SU-DHL-6 (cell line): ENCODE results near the gene UNC119.

Source experiments
- H2AFZ ChIP-seq: fragments of 200-600 bp; sonication (generic); 2 replicates; pipeline ENCODE4 v1.6.1; 2014; ENCODE audit warnings: low read depth, mild to moderate bottlenecking, moderate library complexity, mixed read lengths, antibody characterized with exemption, low read length; ENCODE audit not compliant: severe bottlenecking
- H3F3A ChIP-seq: fragments of 200-600 bp; shearing (Covaris generic); 2 replicates; pipeline ENCODE4 v1.6.0; 2016; ENCODE audit warnings: antibody characterized with exemption, mild to moderate bottlenecking; ENCODE audit not compliant: insufficient read depth
- H3K27ac ChIP-seq: fragments of 200-600 bp; sonication (generic); 2 replicates; pipeline ENCODE4 v1.5.1; 2016; ENCODE audit warnings: low read depth, mild to moderate bottlenecking, low read length, moderate library complexity, mixed read lengths
- H3K27me3 ChIP-seq: fragments of 200-600 bp; sonication (generic), shearing (Covaris generic); 2 replicates; pipeline ENCODE4 v1.6.0; 2014; ENCODE audit warnings: mild to moderate bottlenecking, low read length
- H3K36me3 ChIP-seq: fragments of 200-600 bp; sonication (generic); 2 replicates; pipeline ENCODE4 v1.6.1; 2014; ENCODE audit warnings: mild to moderate bottlenecking, low read length, mixed read lengths
- H3K4me2 ChIP-seq: fragments of 300-600, 200-600 bp; shearing (Covaris generic), sonication (generic); 2 replicates; pipeline ENCODE4 v1.6.0; 2014; ENCODE audit warnings: low read length, low read depth, mild to moderate bottlenecking; ENCODE audit not compliant: poor library complexity, severe bottlenecking
- H3K4me3 ChIP-seq: fragments of 200-600 bp; sonication (generic); 2 replicates; pipeline ENCODE4 v1.5.1; 2014; ENCODE audit warnings: antibody characterized with exemption, low read length, mild to moderate bottlenecking, mixed read lengths; ENCODE audit not compliant: insufficient read depth, poor library complexity, severe bottlenecking
- H3K79me2 ChIP-seq: fragments of 200-600 bp; sonication (generic); 2 replicates; pipeline ENCODE4 v1.6.1; 2014; ENCODE audit warnings: mild to moderate bottlenecking, low read length, moderate library complexity; ENCODE audit not compliant: insufficient read depth
- H3K9ac ChIP-seq: fragments of 200-600 bp; sonication (generic); 2 replicates; pipeline ENCODE4 v1.7.0; 2014; ENCODE audit warnings: mild to moderate bottlenecking, low read length
- H3K9me2 ChIP-seq: fragments of 200-600 bp; sonication (generic); replicated peaks from 2 replicates; pipeline ENCODE4 v1.6.1; 2014; ENCODE audit warnings: low read length; ENCODE audit not compliant: insufficient read depth
- H3K9me3 ChIP-seq: fragments of 200-600 bp; sonication (generic); 2 replicates; pipeline ENCODE4 v1.6.1; 2014; ENCODE audit warnings: low read length, mixed read lengths; ENCODE audit not compliant: insufficient read depth
- H4K20me1 ChIP-seq: fragments of 200-600 bp; sonication (generic); 2 replicates; pipeline ENCODE4 v1.6.1; 2014; ENCODE audit warnings: low read depth, mild to moderate bottlenecking, antibody characterized with exemption, low read length, moderate library complexity, mixed read lengths
- EZH2phosphoT487 ChIP-seq: fragments of 200-600 bp; sonication (generic), shearing (Covaris generic); conservative IDR thresholded peaks from 2 replicates; pipeline ENCODE4 v1.6.1; 2018; ENCODE audit warnings: mild to moderate bottlenecking, antibody characterized with exemption, low read length, moderate library complexity, mixed read lengths
- TF ChIP-seq, protein P1 (sequence below): fragments of 200-600 bp; sonication (generic); IDR thresholded peaks from one replicate; pipeline ENCODE4 v1.5.1; 2017; ENCODE audit warnings: antibody characterized with exemption, mild to moderate bottlenecking, low read length, moderate library complexity; ENCODE audit not compliant: insufficient read depth, poor library complexity, severe bottlenecking

UNC119 gene

DNA sequence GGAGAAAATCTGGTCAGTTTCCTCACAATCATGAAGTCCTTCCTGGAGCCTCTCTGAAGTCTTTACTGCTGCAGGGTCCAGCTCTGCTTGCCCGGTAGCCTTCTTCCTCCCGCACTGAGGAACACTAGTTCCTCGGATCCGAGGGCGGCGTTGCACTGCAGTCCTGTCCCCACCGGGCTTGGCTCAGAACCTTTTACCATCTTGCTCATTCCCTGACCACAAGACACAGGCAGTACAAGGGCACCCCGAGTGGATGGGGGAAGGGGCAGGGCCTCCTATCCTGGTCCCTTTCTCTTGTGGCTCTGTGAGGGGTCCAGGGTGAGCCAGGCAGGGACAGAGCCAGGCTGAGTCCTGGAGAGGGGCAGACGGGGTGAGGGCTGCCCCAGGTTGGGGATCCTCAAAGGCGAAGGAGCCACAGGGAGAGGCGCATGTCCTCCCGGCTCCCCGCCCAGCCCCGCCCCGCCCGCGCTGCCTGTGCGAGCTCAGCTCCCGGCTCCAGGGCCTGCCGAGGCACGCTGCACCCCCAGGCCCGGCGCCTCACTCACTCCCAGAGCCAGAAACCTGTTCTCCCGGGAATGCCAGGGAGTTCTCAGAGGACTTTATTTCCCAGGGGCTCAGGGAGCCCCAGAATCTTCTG, 44.7 kb downstream of the UNC119 start:
- H3K27me3 ChIP-seq: no peaks in the 10 kb centered on the region

DNA sequence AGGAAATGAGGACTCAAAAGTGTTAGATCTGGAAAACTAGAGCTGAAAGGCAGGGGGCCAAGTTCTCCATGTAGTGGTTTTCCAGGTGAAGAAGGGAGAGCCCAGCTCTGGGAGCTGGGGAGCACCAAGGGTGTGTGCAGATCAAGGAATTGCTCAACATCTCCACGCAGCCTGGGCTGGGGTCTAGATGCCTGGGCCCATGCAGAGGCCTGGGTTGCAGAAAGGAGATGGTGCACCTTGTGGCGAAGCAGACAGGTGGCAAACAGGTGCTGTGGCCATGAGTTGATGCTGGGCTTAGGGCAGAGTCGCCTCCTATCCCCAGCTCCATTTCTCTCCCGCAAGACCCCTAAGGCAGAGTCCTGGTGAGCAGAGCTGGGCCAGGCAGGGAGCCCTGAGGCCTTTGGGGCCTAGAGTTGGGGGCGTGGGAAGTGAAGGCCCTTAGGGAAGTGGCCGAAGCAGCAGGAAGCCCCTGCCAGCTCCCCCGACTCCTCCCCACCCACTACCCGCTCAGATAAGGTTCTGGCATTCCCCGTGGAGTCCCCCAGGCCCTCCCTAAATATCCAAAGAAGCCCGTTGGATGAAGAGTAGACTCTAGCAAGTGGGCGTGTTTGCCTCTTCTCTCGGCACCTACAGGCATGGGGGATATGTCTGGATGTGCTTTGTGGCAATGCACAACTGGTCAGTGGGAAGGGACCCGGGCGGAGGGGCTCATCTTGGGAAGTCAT, 45.5 kb downstream of the UNC119 start:
- Histone ChIP-seq H3K4me3 (no peak overlapping the region), H3K79me2 (no peaks in the 10 kb centered on the region), H3K9me2 (no peaks in the 10 kb centered on the region), H3K27me3 (no peaks in the 10 kb centered on the region), H3K4me2 (no peak overlapping the region), H2AFZ (no peak overlapping the region), H3K36me3 (no peaks in the 10 kb centered on the region), H3K9ac (no peak overlapping the region), H3K27ac (no peak overlapping the region), H3F3A (no peaks in the 10 kb centered on the region), H3K9me3 (no peaks in the 10 kb centered on the region), H4K20me1 (no peaks in the 10 kb centered on the region)
- TF ChIP-seq EZH2phosphoT487: no peak
- TF ChIP-seq, protein P1, sequence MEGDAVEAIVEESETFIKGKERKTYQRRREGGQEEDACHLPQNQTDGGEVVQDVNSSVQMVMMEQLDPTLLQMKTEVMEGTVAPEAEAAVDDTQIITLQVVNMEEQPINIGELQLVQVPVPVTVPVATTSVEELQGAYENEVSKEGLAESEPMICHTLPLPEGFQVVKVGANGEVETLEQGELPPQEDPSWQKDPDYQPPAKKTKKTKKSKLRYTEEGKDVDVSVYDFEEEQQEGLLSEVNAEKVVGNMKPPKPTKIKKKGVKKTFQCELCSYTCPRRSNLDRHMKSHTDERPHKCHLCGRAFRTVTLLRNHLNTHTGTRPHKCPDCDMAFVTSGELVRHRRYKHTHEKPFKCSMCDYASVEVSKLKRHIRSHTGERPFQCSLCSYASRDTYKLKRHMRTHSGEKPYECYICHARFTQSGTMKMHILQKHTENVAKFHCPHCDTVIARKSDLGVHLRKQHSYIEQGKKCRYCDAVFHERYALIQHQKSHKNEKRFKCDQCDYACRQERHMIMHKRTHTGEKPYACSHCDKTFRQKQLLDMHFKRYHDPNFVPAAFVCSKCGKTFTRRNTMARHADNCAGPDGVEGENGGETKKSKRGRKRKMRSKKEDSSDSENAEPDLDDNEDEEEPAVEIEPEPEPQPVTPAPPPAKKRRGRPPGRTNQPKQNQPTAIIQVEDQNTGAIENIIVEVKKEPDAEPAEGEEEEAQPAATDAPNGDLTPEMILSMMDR: no peak

More for the DNA sequence above, 44.7 kb downstream of the UNC119 start:
- H3K27ac ChIP-seq: no peak overlapping the region
- no peaks in the 10 kb centered on the region for H4K20me1 ChIP-seq
- no peaks in the 10 kb centered on the region for H3K36me3 ChIP-seq
- H3F3A ChIP-seq: no peaks in the 10 kb centered on the region
- H3K4me3 ChIP-seq: no peak overlapping the region
- H3K9ac ChIP-seq: no peak overlapping the region
- no peak overlapping the region for H3K4me2 ChIP-seq
- no peaks in the 10 kb centered on the region for H3K9me2 ChIP-seq
- TF ChIP-seq, protein P1: no peak
- TF ChIP-seq EZH2phosphoT487: no peak
- no peaks in the 10 kb centered on the region for H3K79me2 ChIP-seq
- H2AFZ ChIP-seq: no peak overlapping the region
- H3K9me3 ChIP-seq: no peaks in the 10 kb centered on the region

DNA sequence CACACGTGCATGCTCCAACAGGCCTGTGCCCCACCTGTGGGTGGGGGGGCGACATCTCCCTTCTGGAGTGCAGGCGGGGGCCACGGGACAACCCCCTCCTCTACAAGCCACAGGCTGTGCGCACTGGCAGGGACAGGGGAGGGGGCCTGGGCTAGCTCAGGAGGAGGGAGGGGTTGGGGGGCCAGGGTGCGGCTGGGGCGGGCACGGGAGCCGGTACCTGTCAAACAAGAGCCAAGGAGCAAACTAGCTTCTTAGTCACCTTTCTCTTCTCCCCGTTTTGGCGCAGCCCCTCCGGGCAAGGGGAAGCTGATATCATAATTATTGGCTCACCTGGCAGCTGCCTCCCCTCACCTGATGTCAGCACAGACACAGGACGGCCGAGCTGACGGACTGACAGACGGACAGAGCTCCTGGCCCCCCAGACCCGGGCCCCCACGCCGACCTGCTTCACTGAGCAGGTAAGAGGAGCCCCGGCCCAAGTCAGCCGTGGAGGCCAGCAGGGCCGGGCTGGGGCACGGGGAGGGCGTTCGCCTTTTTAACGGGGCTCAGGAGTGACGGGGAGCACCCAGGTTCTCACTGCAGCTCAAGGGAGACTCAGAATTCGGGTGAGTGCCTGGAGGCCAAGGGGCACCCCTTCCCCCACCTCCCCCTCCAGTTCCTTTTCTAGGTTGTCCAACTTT, 46.3 kb downstream of the UNC119 start, which contains the start of gene FOXN1:
Gene FOXN1 (plus strand): TSS at position 363 of the 680 bp plus-strand sequence. CDS start 17,622 bp downstream, outside the sequence.
- H3K79me2 ChIP-seq: no peaks in the 10 kb centered on the region
- no peak within 1 kb of the TSS for H3K9ac ChIP-seq
- no peak for TF ChIP-seq EZH2phosphoT487
- TF ChIP-seq, protein P1: no peak
- H3K27me3 ChIP-seq: no peaks in the 10 kb centered on the region
- H3K36me3 ChIP-seq: no peaks in the 10 kb centered on the region
- H3K9me3 ChIP-seq: no peaks in the 10 kb centered on the region
- H4K20me1 ChIP-seq: no peaks in the 10 kb centered on the region
- no peak within 1 kb of the TSS for H3K4me3 ChIP-seq
- H3F3A ChIP-seq: no peaks in the 10 kb centered on the region
- no peak within 1 kb of the TSS for H2AFZ ChIP-seq
- H3K27ac ChIP-seq: no peak within 1 kb of the TSS
- no peaks in the 10 kb centered on the region for H3K9me2 ChIP-seq
- H3K4me2 ChIP-seq: no peak within 1 kb of the TSS
